Stimulated activated naive B cell treated with anti-CD40 and anti-IgM and Interleukin-4, amounts not matched to agents 10 μg/mL and 1 μg/mL and 100 μg/mL, for 72 hours (primary cell): Measurements from ENCODE around the gene GAS7.
"Not testable (repeated sequence)": the region's sequence is repeated elsewhere in the genome, so short reads cannot be mapped to it uniquely, and the experiment has no call there.

Source experiments
- ATAC-seq, 2 donors: fragments of 150-1000 bp; cut with Tn5 transposase; replicated peaks; 2 replicates each; pipeline ENCODE4 v1.10.0; 2021; ENCODE audit warnings: moderate library complexity in 1 of 2
- DNase-seq: peaks from one replicate; pipeline ENCODE4 v3.0.0; 2021
- H3K27ac Mint-ChIP-seq: one replicate; pipeline ENCODE4 v1.8.0; 2022; ENCODE audit warnings: mild to moderate bottlenecking, mixed read lengths
- H3K27me3 Mint-ChIP-seq, 2 donors: one replicate each; pipeline ENCODE4 v1.8.0; 2022; ENCODE audit warnings: mixed read lengths in 2 of 2
- H3K36me3 Mint-ChIP-seq, 2 donors: one replicate each; pipeline ENCODE4 v1.8.0; 2022; ENCODE audit warnings: mixed read lengths in 2 of 2, mild to moderate bottlenecking in 1 of 2
- H3K4me1 Mint-ChIP-seq, 2 donors: one replicate each; pipeline ENCODE4 v1.8.0; 2022; ENCODE audit warnings: mixed read lengths in 2 of 2, mild to moderate bottlenecking in 1 of 2
- H3K4me3 Mint-ChIP-seq, 2 donors: one replicate each; pipeline ENCODE4 v1.8.0; 2022; ENCODE audit warnings: mild to moderate bottlenecking in 2 of 2, mixed read lengths in 2 of 2, moderate library complexity in 1 of 2
- H3K9me3 Mint-ChIP-seq, 2 donors: one replicate each; pipeline ENCODE4 v1.8.0; 2022; ENCODE audit warnings: mixed read lengths in 2 of 2, mild to moderate bottlenecking in 1 of 2

Gene GAS7

GRCh38 chr17:10003705-10004104, 194.7 kb downstream of the GAS7 start:
- H3K36me3 Mint-ChIP-seq = peaks cover 4 to 8% of the 10 kb centered on the region in 2 donors
- no peak overlapping the region for H3K27ac Mint-ChIP-seq
- H3K4me1 Mint-ChIP-seq = peaks cover 2 to 15% of the 10 kb centered on the region in 2 donors
- no peaks in the 10 kb centered on the region for H3K27me3 Mint-ChIP-seq
- no peak for DNase-seq
- H3K9me3 Mint-ChIP-seq = no peaks in the 10 kb centered on the region
- no peak for ATAC-seq
- H3K4me3 Mint-ChIP-seq = no peak overlapping the region

GRCh38 chr17:10002567-10003360, 195.6 kb downstream of the GAS7 start:
- not testable (repeated sequence) for DNase-seq, H3K9me3 Mint-ChIP-seq, H3K27ac Mint-ChIP-seq, H3K27me3 Mint-ChIP-seq, H3K4me3 Mint-ChIP-seq, ATAC-seq, H3K36me3 Mint-ChIP-seq
- H3K4me1 Mint-ChIP-seq = peaks cover 5 to 23% of the 10 kb centered on the region in 2 donors

DNA sequence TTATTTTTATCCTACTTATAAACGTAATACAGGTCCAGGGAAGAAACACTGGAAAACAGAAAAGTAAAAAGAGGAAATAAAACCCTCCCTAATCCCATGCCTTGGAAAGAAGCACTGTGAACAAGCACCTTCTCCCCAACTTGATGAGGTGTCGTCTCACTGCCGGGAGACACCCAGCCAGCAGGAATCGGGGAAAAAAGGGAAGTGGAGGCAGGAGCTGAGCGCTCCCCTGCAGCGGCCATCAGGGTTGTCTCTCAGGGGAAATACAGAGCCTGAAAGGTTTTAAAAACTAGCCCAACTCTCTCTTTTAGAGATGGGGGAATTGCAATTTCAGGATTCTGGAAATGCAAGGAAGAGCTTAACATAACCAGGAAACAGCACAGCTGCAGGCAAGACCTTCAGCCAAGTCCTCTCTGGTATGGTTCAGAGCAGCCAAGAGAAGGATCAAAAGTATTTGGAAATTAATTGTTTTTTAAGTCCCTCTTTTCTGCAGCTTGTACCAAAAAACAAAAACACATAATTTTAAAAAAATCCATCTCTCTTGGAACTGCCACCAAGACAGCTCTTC, 197.0 kb downstream of the GAS7 start:
- ATAC-seq (no peak), DNase-seq (no peak)
- Mint-ChIP-seq H3K27ac (no peak overlapping the region), H3K36me3 (peaks cover 4 to 8% of the 10 kb centered on the region in 2 donors), H3K4me1 (peaks cover 8 to 25% of the 10 kb centered on the region in 2 donors), H3K4me3 (no peak overlapping the region), H3K9me3 (no peaks in the 10 kb centered on the region), H3K27me3 (no peaks in the 10 kb centered on the region)

DNA sequence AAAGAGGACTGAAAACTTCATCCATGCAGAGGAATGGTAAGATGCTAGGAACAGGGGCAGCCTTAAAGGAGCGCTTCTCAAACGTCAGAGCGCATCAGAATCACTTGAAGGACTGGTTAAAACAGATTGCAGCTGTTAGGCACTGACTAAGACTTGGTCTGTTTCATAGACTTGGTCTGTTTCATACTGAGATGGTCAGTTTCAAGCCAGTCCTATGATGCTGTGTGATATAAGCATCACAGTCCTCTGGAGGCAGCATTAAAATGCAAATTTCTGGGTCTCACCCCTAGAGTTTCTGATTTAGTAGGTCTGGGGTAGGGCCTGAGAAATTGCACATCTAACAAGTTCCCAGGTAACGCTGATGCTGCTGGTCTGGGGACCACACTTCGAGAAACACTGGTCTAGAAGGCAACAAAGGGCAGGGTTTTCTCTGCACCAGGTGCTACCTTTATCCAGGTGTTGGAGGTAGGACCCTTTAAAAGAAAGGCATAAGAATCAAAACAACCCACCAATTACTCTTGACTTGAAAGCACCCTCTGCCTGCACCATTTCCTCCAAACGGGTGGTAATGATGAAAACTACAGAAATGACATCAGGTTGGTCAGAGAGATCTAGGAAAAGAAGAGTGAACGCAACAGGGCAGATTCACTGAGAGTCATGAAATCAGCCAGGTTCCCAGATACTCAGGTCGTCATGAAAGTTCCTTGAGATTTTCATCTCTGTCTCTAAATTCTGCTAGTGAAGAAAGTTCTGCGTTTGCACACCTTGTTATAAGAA, 198.3 kb downstream of the GAS7 start:
- Mint-ChIP-seq H3K9me3 (no peaks in the 10 kb centered on the region), H3K4me1 (peaks cover 6 to 25% of the 10 kb centered on the region in 2 donors), H3K27me3 (no peaks in the 10 kb centered on the region), H3K4me3 (no peak overlapping the region), H3K36me3 (peaks cover 0 to 6% of the 10 kb centered on the region in 2 donors), H3K27ac (peak overlapping the region; percentile 42)
- ATAC-seq (no peak), DNase-seq (no peak)

DNA sequence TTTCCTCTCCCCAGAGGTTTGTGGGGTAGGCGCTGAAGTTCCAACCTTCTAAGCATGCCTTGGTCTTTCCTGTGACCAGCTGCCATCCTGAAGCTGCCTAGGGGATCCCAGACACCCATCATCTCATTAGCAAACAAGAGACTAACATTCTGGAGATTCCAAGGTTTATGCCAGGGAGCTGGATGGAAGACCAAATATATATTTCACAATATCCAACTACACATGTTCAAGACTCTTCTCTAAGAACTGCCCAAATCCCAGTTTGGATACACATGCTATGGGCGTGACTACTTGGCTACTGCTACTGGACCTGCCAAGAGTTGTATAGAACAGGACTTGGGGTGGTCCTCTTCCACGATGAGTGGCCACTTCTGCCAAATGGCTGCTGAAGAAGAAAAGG, 200.3 kb downstream of the GAS7 start:
- Mint-ChIP-seq H3K4me1 (peaks cover 6 to 14% of the 10 kb centered on the region in 2 donors), H3K4me3 (no peak overlapping the region), H3K9me3 (no peaks in the 10 kb centered on the region), H3K27me3 (no peaks in the 10 kb centered on the region), H3K36me3 (peaks cover 0 to 4% of the 10 kb centered on the region in 2 donors), H3K27ac (no peak overlapping the region)
- no peak for DNase-seq
- ATAC-seq = no peak

DNA sequence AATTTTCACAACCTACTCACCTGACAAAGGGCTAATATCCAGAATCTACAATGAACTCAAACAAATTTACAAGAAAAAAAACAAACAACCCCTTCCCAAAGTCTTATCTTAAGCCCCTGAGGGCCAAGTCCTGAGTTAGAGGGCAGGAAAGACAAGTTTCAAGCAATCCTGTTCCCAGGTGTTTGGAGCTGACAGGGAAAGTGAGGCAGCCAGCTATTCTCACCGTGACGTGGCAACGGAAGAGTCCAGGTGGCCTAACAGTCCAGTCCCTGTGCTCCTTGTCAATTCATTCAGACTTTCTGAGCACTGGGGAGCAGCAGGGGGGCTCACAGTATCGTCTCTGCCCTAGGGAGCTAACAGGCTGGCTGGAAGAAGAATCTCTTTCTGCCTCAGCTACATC, 203.6 kb downstream of the GAS7 start:
- Mint-ChIP-seq H3K36me3 (peaks cover 5% of the 10 kb centered on the region in 2 donors), H3K27ac (no peak overlapping the region)
- ATAC-seq = no peak

GRCh38 chr17:9991796-9992195, 206.6 kb downstream of the GAS7 start:
- ATAC-seq = no peak
- no peaks in the 10 kb centered on the region for H3K27me3 Mint-ChIP-seq
- H3K4me3 Mint-ChIP-seq = no peak overlapping the region
- peaks cover 9 to 17% of the 10 kb centered on the region in 2 donors for H3K4me1 Mint-ChIP-seq
- peaks cover 0 to 6% of the 10 kb centered on the region in 2 donors for H3K9me3 Mint-ChIP-seq
- no peak for DNase-seq
- no peak overlapping the region for H3K27ac Mint-ChIP-seq
- H3K36me3 Mint-ChIP-seq = peaks cover 12 to 20% of the 10 kb centered on the region in 2 donors

More for the DNA sequence above, 203.6 kb downstream of the GAS7 start:
- Mint-ChIP-seq H3K9me3 (peaks cover 0 to 2% of the 10 kb centered on the region in 2 donors), H3K27me3 (no peaks in the 10 kb centered on the region), H3K4me1 (peaks cover 6 to 10% of the 10 kb centered on the region in 2 donors), H3K4me3 (no peak overlapping the region)
- no peak for DNase-seq

DNA sequence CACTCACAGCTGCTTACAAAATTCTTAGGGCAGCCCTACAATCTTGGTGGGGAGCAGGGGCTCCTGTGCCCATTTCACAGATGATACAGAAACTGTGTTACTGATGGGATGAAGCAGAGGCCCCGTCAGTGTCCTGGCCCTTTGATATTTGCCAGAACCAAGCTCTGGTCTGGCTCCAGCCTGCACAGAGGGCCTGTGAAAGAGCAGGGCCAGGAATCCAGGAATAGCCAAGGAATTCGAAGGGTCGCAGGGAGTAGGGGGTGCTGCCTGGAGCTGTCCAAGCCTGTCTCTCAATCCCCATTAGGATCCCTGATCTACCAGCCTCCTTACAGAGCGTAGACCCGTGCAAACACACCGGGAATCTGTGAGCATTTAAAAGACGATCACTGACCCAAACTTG, 207.1 kb downstream of the GAS7 start:
- no peak overlapping the region for H3K4me3 Mint-ChIP-seq
- H3K27me3 Mint-ChIP-seq = no peaks in the 10 kb centered on the region
- ATAC-seq = no peak
- DNase-seq = no peak
- H3K27ac Mint-ChIP-seq = peak overlapping the region; percentile 42
- H3K36me3 Mint-ChIP-seq = peaks cover 12 to 20% of the 10 kb centered on the region in 2 donors
- H3K9me3 Mint-ChIP-seq = peaks cover 0 to 6% of the 10 kb centered on the region in 2 donors
- peaks cover 12 to 22% of the 10 kb centered on the region in 2 donors for H3K4me1 Mint-ChIP-seq

DNA sequence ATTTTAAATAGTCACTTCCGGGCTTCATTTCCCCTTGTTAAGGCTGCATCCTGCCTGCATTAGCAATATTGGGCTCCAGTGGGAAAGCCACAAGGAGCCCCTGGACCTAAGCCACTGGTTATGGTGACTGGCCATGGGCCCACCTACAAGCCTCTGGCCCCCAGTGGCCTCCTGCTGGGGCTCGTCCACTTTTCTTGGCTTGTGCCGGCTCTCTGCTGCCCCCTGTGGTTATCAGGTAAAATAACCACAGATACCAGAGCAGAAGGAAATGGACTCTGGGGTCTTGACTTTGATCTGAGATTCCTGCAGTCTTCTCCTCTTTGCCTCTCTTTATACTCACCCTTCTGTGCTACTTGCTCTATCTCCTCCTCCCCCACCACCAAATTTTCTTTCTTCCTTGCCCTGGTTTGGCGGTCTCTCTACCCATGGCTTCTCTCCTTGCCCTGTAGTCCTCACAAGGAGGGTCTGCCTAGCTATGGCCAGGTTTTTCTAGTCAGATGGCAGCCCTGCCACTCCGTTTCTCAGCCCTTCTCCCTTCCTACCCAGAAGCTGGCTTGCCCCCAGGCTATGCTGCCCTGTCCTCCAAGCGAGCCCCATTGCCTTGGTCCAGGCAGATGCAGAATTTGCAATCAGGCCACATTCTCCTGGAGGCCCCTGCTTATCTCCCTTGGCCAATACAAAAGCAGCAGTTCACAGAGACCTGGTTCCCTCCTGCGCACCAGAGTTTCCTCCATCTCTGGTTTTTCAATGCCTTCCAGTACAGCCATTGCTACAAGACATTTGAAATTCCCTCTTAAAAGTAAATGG, 210.4 kb downstream of the GAS7 start:
- H3K36me3 Mint-ChIP-seq = peaks cover 17 to 20% of the 10 kb centered on the region in 2 donors
- peaks cover 17 to 33% of the 10 kb centered on the region in 2 donors for H3K4me1 Mint-ChIP-seq
- ATAC-seq (peak; percentile 41 to 55), DNase-seq (no peak)
- no peaks in the 10 kb centered on the region for H3K27me3 Mint-ChIP-seq
- no peak overlapping the region for H3K27ac Mint-ChIP-seq
- no peak overlapping the region for H3K4me3 Mint-ChIP-seq
- H3K9me3 Mint-ChIP-seq = peaks cover 0 to 6% of the 10 kb centered on the region in 2 donors

DNA sequence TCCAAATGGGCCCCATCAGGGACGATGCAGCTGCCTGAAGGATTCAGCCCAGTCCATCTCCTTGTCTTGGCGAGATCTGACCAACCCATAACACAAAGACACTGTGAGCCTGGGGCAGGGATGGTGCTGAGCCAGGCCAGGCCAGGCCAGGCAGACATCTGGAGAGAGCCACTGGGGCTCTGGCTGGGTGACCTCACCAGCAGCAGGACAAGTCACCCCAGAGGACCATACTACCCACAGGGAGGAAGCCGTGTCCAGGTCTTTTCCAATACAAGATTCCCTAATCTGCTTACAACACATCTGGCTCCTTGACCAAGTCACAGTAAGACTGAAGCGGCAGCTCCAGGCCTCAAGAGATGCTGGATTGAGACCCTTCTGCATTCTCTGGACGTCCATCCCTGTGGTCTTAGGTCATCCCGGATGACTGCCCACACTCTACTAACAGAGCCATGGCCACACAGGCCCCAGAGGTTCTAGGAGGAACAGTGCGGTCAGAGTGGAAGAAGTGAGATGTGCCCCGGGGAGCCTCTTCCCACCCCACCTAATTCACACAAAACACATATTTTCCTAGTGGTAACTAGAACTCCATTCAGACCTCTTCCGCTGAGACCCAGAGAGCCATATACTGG, 211.5 kb downstream of the GAS7 start:
- peaks cover 0 to 4% of the 10 kb centered on the region in 2 donors for H3K9me3 Mint-ChIP-seq
- ATAC-seq (no peak), DNase-seq (no peak)
- peak overlapping the region; percentile 44 for H3K27ac Mint-ChIP-seq
- H3K4me3 Mint-ChIP-seq = no peak overlapping the region
- no peaks in the 10 kb centered on the region for H3K27me3 Mint-ChIP-seq
- peaks cover 13 to 15% of the 10 kb centered on the region in 2 donors for H3K36me3 Mint-ChIP-seq
- peaks cover 19 to 42% of the 10 kb centered on the region in 2 donors for H3K4me1 Mint-ChIP-seq

GRCh38 chr17:9985646-9986045, 212.8 kb downstream of the GAS7 start:
- H3K27me3 Mint-ChIP-seq = no peaks in the 10 kb centered on the region
- H3K36me3 Mint-ChIP-seq = peaks cover 14 to 20% of the 10 kb centered on the region in 2 donors
- H3K4me1 Mint-ChIP-seq = peaks cover 19 to 48% of the 10 kb centered on the region in 2 donors
- peaks cover 0 to 4% of the 10 kb centered on the region in 2 donors for H3K9me3 Mint-ChIP-seq
- H3K27ac Mint-ChIP-seq = peak overlapping the region; percentile 11
- no peak overlapping the region for H3K4me3 Mint-ChIP-seq
- ATAC-seq (no peak), DNase-seq (no peak)

DNA sequence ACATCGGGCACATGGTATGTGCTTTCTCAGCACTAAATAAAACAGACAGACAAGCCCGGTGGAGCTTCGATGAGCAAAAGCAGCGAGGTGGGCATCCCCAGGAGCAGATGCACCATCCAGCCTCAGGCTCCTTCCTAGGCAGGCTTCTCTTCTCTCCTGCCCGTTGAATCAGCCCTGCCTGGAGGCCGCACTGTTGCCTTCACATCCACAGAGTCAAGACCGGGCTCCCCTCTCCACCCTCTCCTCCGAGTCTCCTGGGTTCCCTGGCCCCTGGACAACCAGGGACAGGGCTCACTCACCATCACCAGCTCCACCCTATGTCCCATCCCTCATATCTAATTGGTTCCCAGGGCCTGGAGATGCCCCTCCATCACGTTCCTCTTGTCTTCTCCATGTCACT, 213.6 kb downstream of the GAS7 start:
- DNase-seq = no peak
- Mint-ChIP-seq H3K36me3 (peaks cover 18 to 27% of the 10 kb centered on the region in 2 donors), H3K9me3 (peaks cover 0 to 4% of the 10 kb centered on the region in 2 donors), H3K4me1 (peaks cover 23 to 48% of the 10 kb centered on the region in 2 donors), H3K27me3 (no peaks in the 10 kb centered on the region), H3K27ac (no peak overlapping the region), H3K4me3 (no peak overlapping the region)
- no peak for ATAC-seq

DNA sequence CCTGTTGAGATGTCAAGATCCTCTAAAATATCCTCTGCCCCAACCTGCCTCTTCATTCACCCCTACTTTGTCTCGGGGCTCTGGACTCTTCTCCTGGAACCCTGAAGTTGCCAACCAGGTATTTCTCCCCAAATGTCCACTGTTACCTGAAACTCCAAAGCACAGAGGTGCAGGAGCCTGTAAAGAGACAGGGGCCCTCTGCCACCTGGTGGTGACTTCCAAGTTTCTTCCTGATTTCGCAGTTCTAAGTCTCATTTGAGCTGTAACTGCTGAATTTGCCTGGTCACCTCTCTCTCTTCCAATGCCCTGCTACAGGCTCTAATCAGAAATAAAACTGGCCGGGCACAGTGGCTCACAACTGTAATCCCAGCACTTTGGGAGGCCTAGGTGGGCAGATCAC, 216.2 kb downstream of the GAS7 start:
- Mint-ChIP-seq H3K27me3 (no peaks in the 10 kb centered on the region), H3K4me1 (peaks cover 19 to 49% of the 10 kb centered on the region in 2 donors), H3K9me3 (no peaks in the 10 kb centered on the region), H3K4me3 (no peak overlapping the region), H3K27ac (peak overlapping the region; percentile 10), H3K36me3 (peaks cover 12 to 19% of the 10 kb centered on the region in 2 donors)
- no peak for ATAC-seq
- no peak for DNase-seq
